HepG2 (cell line): ENCODE measurements around the gene CPNE5. TPM values are rescaled to one million over a fixed set of nuclear protein-coding genes. Genes with fewer than 3 reads are reported as not detected.
A peak's percentile ranks its signal among the peaks of the same experiment; 100 is the strongest.

ENCODE experiments used
- CREM ChIP-seq, 2 experiments: sonication (generic) in 1 of 2; formaldehyde crosslinking in 1 of 2; IDR thresholded peaks; 2 replicates each; pipeline versions ENCODE4 v1.4.0 to v1.6.1; 2016 to 2020; ENCODE audit warnings: antibody characterized with exemption in 1 of 2, mild to moderate bottlenecking in 1 of 2, missing genetic modification reagents in 1 of 2
- IRF9 ChIP-seq: sonication (generic); formaldehyde crosslinking; IDR thresholded peaks from 2 replicates; pipeline ENCODE4 v1.8.0; 2022; ENCODE audit warnings: missing genetic modification reagents, mild to moderate bottlenecking, borderline replicate concordance
- KMT2B ChIP-seq: IDR thresholded peaks from 2 replicates; pipeline ENCODE4 v1.6.1; 2016; ENCODE audit warnings: missing genetic modification reagents, missing compliant biosample characterization
- PRDM4 ChIP-seq: sonication (generic); formaldehyde crosslinking; IDR thresholded peaks from 2 replicates; pipeline ENCODE4 v1.9.0; 2021; ENCODE audit warnings: missing genetic modification reagents, borderline replicate concordance
- TFE3 ChIP-seq: IDR thresholded peaks from 2 replicates; pipeline ENCODE4 v1.6.1; 2016
- ZBTB3 ChIP-seq: sonication (generic); formaldehyde crosslinking; IDR thresholded peaks from 2 replicates; pipeline ENCODE4 v1.4.0; 2020; ENCODE audit warnings: low read depth, mild to moderate bottlenecking, moderate library complexity, missing genetic modification reagents, borderline replicate concordance
- ZFP36L2 ChIP-seq: sonication (generic); formaldehyde crosslinking; IDR thresholded peaks from 2 replicates; pipeline ENCODE4 v1.4.0; 2020; ENCODE audit warnings: missing genetic modification reagents
- ZNF569 ChIP-seq: sonication (generic); formaldehyde crosslinking; IDR thresholded peaks from 2 replicates; pipeline ENCODE4 v1.5.0; 2020; ENCODE audit warnings: mild to moderate bottlenecking, missing genetic modification reagents, moderate library complexity, borderline replicate concordance
- ZNF616 ChIP-seq: sonication (generic); formaldehyde crosslinking; IDR thresholded peaks from 2 replicates; pipeline ENCODE4 v1.5.0; 2020; ENCODE audit warnings: low read depth, mild to moderate bottlenecking, missing genetic modification reagents
- ZNF672 ChIP-seq: sonication (generic); formaldehyde crosslinking; IDR thresholded peaks from 2 replicates; pipeline ENCODE4 v1.8.1; 2022; ENCODE audit warnings: missing genetic modification reagents
- ZNF781 ChIP-seq: sonication (generic); formaldehyde crosslinking; IDR thresholded peaks from 2 replicates; pipeline ENCODE4 v1.5.1; 2020; ENCODE audit warnings: borderline replicate concordance, mild to moderate bottlenecking, missing genetic modification reagents; ENCODE audit errors: not compliant biosample characterization
- polyA plus RNA-seq, 8 experiments: library from polyadenylated mRNA; depleted of rRNA in 3 of 8; stranded (reverse) in 7 of 8; unstranded in 1 of 8; fragments of >200 nt; fragmentation: Illumina TruSeq in 4 of 8; extraction: Trizol in 4 of 8; gene quantifications; 2 replicates each; pipeline versions ENCODE4 v1.2.1 to v1.2.3, GENCODE V29; 2011 to 2016; ENCODE audit warnings: low read depth in 4 of 8, missing spikeins in 1 of 8, mixed read lengths in 1 of 8; ENCODE audit not compliant: insufficient read depth in 1 of 8
- total RNA-seq, 5 experiments: library from RNA; depleted of rRNA; stranded (reverse); fragments of >200 nt; fragmentation: Illumina TruSeq; extraction: Trizol; gene quantifications; 2 replicates each; pipeline ENCODE4 v1.2.3, GENCODE V29; 2016; ENCODE audit warnings: low read depth in 1 of 5
- TF ChIP-seq, protein P1 (sequence below): sonication (generic); formaldehyde crosslinking; IDR thresholded peaks from 2 replicates; pipeline ENCODE4 v1.4.0; 2020; ENCODE audit warnings: low read depth, missing genetic modification reagents
- TF ChIP-seq, protein P2 (sequence below): sonication (generic); formaldehyde crosslinking; IDR thresholded peaks from 2 replicates; pipeline ENCODE4 v1.5.1; 2020; ENCODE audit warnings: mild to moderate bottlenecking, missing genetic modification reagents, borderline replicate concordance

Gene CPNE5
- total and polyA plus RNA-seq, 2 of the 13 experiments (the other 11 are each of a cell fraction or from before 2014, with no cell fraction given): 0.16 TPM; not detected in 1

DNA sequence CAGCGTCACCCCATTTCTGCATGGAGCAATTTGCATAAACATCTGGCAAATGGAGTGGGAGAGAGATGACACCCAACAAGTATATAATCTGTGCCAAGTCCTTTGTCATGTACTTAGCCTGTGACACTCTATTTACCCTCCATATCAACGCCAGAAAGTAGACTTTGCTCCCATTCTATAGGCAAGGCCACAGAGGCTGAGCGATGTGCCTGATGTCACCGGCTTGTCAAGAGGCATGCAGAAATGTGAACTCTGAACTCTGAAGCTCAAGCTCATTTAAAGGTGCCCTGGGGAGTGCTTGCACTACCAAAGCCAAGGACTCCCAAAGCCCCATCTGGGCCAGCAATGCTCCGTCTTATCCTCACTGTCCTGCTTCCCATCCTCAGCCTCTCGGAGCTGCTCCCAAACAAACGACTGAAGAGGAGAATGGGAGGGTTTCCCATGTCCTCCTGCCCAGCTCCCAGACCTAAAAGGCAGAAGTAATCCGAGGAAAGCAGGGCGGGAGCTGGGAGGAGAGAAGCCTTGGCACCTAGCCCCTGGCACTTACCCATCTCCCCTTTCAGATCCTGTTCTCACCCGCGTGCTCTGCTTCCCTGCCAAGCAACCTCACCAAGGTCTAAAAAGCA is 9.2 kb downstream of the CPNE5 start (continued):
- TF ChIP-seq, protein P1, sequence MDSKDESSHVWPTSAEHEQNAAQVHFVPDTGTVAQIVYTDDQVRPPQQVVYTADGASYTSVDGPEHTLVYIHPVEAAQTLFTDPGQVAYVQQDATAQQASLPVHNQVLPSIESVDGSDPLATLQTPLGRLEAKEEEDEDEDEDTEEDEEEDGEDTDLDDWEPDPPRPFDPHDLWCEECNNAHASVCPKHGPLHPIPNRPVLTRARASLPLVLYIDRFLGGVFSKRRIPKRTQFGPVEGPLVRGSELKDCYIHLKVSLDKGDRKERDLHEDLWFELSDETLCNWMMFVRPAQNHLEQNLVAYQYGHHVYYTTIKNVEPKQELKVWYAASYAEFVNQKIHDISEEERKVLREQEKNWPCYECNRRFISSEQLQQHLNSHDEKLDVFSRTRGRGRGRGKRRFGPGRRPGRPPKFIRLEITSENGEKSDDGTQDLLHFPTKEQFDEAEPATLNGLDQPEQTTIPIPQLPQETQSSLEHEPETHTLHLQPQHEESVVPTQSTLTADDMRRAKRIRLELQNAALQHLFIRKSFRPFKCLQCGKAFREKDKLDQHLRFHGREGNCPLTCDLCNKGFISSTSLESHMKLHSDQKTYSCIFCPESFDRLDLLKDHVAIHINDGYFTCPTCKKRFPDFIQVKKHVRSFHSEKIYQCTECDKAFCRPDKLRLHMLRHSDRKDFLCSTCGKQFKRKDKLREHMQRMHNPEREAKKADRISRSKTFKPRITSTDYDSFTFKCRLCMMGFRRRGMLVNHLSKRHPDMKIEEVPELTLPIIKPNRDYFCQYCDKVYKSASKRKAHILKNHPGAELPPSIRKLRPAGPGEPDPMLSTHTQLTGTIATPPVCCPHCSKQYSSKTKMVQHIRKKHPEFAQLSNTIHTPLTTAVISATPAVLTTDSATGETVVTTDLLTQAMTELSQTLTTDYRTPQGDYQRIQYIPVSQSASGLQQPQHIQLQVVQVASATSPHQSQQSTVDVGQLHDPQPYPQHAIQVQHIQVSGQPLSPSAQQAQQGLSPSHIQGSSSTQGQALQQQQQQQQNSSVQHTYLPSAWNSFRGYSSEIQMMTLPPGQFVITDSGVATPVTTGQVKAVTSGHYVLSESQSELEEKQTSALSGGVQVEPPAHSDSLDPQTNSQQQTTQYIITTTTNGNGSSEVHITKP (CRISPR knock-in tag): peak; percentile 59; the same call in 1 of the 2 replicates
- no peak for TF ChIP-seq ZFP36L2 (CRISPR knock-in tag)
- peak; percentile 82 for TF ChIP-seq TFE3 (CRISPR knock-in tag)
- no peak for TF ChIP-seq KMT2B (CRISPR knock-in tag)
- TF ChIP-seq CREM (IDR thresholded peaks at IDR 0.05): peak; percentile 84
- no peak for TF ChIP-seq CREM (CRISPR knock-in tag; IDR thresholded peaks at IDR 0.05)
- TF ChIP-seq ZBTB3 (CRISPR knock-in tag): peak; percentile 41; the same call in 1 of the 2 replicates
- TF ChIP-seq, protein P2, sequence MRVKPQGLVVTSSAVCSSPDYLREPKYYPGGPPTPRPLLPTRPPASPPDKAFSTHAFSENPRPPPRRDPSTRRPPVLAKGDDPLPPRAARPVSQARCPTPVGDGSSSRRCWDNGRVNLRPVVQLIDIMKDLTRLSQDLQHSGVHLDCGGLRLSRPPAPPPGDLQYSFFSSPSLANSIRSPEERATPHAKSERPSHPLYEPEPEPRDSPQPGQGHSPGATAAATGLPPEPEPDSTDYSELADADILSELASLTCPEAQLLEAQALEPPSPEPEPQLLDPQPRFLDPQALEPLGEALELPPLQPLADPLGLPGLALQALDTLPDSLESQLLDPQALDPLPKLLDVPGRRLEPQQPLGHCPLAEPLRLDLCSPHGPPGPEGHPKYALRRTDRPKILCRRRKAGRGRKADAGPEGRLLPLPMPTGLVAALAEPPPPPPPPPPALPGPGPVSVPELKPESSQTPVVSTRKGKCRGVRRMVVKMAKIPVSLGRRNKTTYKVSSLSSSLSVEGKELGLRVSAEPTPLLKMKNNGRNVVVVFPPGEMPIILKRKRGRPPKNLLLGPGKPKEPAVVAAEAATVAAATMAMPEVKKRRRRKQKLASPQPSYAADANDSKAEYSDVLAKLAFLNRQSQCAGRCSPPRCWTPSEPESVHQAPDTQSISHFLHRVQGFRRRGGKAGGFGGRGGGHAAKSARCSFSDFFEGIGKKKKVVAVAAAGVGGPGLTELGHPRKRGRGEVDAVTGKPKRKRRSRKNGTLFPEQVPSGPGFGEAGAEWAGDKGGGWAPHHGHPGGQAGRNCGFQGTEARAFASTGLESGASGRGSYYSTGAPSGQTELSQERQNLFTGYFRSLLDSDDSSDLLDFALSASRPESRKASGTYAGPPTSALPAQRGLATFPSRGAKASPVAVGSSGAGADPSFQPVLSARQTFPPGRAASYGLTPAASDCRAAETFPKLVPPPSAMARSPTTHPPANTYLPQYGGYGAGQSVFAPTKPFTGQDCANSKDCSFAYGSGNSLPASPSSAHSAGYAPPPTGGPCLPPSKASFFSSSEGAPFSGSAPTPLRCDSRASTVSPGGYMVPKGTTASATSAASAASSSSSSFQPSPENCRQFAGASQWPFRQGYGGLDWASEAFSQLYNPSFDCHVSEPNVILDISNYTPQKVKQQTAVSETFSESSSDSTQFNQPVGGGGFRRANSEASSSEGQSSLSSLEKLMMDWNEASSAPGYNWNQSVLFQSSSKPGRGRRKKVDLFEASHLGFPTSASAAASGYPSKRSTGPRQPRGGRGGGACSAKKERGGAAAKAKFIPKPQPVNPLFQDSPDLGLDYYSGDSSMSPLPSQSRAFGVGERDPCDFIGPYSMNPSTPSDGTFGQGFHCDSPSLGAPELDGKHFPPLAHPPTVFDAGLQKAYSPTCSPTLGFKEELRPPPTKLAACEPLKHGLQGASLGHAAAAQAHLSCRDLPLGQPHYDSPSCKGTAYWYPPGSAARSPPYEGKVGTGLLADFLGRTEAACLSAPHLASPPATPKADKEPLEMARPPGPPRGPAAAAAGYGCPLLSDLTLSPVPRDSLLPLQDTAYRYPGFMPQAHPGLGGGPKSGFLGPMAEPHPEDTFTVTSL (CRISPR knock-in tag): peak; percentile 92
- TF ChIP-seq ZNF672 (CRISPR knock-in tag): no peak
- TF ChIP-seq PRDM4 (CRISPR knock-in tag): no peak
- peak; percentile 88 for TF ChIP-seq IRF9
- TF ChIP-seq ZNF569 (CRISPR knock-in tag): no peak
- TF ChIP-seq ZNF781 (CRISPR knock-in tag): peak; percentile 62
- TF ChIP-seq ZNF616 (CRISPR knock-in tag): no peak
